ENCODE data around the gene SBNO2.

SBNO2 gene

DNA sequence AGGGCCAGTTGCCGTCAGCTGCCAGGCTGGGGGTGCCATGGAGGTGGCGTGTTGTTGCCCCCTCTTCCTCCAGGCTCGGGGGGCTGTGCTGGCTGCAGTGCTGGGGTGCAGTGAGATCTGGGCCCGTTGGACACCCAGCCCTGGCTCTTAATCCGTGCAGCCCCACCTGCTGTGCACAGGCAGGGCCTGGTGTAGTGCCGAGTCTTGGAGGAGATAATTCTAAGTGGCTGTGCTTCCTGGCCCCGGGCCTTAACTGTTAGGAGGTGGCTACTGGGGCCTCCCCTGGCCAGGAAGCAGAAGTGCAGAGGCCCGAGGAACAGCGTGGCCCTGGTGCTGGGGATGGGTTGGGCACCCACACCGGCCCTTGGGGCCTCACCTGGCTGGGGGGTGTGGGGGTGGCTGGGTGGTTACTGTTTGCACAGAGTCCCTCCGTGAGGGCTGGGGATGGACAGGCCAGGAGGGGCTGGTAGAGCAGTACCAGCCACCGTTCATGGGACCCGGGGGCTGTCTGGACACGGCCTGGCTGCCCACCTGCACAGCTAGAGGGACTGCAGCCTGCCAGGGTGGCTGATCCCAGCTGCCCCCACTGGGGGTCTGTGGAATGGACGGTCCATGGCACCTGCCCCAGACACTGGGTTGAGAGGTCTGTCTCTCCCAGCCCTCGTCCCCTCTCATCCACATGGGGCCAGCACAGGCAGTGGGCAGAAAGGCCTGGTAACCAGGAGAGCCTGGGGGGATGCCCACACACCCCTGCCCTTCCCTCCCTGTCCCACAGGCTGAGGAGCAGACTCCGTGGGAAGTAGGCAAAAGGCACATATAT is 67.0 kb downstream of the SBNO2 start:
- TF ChIP-seq, protein P1, sequence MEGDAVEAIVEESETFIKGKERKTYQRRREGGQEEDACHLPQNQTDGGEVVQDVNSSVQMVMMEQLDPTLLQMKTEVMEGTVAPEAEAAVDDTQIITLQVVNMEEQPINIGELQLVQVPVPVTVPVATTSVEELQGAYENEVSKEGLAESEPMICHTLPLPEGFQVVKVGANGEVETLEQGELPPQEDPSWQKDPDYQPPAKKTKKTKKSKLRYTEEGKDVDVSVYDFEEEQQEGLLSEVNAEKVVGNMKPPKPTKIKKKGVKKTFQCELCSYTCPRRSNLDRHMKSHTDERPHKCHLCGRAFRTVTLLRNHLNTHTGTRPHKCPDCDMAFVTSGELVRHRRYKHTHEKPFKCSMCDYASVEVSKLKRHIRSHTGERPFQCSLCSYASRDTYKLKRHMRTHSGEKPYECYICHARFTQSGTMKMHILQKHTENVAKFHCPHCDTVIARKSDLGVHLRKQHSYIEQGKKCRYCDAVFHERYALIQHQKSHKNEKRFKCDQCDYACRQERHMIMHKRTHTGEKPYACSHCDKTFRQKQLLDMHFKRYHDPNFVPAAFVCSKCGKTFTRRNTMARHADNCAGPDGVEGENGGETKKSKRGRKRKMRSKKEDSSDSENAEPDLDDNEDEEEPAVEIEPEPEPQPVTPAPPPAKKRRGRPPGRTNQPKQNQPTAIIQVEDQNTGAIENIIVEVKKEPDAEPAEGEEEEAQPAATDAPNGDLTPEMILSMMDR (IDR thresholded peaks at IDR 0.05; ENCODE audit: borderline replicate concordance, control extremely low read depth, extremely low read depth, insufficient read depth, missing control alignments): peak; percentile 16
- in situ Hi-C loops (cut with MboI; ENCODE audit: low sequenced_read_pairs, unreplicated experiment): no loop called here
- no peak for DNase-seq (ENCODE audit: low spot score)

DNA sequence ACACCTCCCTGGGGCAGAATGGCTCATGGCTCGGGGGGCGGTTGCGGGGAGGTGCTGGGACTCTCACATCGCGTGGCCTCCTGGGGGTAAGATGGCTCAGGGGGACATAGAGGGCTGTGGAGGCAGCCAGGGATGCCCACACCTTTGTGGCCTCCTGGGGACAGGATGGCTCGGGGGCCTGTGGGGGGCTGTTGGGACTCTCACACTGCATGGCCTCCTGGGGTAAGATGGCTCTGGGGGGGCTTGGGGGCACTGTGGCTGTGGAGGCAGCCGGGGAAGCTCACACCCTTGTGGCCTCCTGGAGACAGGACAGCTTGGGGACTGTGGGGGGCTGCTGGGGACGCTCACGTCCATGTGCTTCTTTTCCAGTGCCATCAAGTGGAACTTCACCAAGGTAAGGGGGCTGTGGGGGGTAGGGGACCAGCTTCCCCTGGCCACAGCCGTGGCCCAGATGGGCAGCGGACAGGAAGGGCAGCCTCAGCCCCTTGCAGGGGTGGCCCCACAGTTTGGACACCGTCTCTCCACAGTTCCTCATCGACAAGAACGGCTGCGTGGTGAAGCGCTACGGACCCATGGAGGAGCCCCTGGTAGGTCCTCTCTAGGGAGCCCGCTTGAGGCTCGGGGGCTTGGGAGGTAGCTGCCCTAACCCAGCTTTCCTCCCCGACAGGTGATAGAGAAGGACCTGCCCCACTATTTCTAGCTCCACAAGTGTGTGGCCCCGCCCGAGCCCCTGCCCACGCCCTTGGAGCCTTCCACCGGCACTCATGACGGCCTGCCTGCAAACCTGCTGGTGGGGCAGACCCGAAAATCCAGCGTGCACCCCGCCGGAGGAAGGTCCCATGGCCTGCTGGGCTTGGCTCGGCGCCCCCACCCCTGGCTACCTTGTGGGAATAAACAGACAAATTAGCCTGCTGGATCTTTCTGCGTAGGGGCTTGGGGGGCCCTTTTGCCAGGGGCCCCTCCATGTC is 67.9 kb downstream of the SBNO2 start:
- TF ChIP-seq, protein P1 (IDR thresholded peaks at IDR 0.05; ENCODE audit: borderline replicate concordance, control extremely low read depth, extremely low read depth, insufficient read depth, missing control alignments): no peak
- in situ Hi-C loops (cut with MboI; ENCODE audit: low sequenced_read_pairs, unreplicated experiment): no loop called here
- DNase-seq (ENCODE audit: low spot score): no peak

DNA sequence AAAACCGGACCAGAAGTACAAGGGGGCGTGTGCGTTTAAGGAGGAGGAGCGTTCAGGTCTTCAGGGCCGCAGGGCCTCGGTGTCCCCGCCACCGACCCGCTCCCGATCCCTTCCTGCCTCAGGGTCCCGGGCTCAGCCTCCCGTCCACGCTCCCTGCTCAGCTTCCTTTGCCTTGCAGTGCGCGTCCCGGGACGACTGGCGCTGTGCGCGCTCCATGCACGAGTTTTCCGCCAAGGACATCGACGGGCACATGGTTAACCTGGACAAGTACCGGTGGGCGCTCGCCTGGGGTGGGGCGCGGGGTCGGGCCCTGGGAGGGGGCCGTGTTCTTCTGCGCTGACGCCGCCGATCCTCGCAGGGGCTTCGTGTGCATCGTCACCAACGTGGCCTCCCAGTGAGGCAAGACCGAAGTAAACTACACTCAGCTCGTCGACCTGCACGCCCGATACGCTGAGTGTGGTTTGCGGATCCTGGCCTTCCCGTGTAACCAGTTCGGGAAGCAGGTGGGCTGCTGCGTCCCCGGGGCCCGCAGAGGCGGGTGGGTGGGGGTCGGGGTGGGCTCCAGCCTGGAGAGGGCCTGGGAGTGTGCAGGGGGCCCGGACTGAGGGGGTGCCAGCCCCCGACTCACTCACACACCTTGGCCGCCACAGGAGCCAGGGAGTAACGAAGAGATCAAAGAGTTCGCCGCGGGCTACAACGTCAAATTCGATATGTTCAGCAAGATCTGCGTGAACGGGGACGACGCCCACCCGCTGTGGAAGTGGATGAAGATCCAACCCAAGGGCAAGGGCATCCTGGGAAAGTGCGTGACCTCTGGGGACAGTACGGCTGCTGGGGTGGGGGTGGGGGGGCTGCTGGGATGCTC is 68.8 kb downstream of the SBNO2 start:
- TF ChIP-seq, protein P1 (IDR thresholded peaks at IDR 0.05; ENCODE audit: borderline replicate concordance, control extremely low read depth, extremely low read depth, insufficient read depth, missing control alignments): no peak
- DNase-seq (ENCODE audit: low spot score): peak; percentile 61
- in situ Hi-C loops (cut with MboI; ENCODE audit: low sequenced_read_pairs, unreplicated experiment): no loop called here

DNA sequence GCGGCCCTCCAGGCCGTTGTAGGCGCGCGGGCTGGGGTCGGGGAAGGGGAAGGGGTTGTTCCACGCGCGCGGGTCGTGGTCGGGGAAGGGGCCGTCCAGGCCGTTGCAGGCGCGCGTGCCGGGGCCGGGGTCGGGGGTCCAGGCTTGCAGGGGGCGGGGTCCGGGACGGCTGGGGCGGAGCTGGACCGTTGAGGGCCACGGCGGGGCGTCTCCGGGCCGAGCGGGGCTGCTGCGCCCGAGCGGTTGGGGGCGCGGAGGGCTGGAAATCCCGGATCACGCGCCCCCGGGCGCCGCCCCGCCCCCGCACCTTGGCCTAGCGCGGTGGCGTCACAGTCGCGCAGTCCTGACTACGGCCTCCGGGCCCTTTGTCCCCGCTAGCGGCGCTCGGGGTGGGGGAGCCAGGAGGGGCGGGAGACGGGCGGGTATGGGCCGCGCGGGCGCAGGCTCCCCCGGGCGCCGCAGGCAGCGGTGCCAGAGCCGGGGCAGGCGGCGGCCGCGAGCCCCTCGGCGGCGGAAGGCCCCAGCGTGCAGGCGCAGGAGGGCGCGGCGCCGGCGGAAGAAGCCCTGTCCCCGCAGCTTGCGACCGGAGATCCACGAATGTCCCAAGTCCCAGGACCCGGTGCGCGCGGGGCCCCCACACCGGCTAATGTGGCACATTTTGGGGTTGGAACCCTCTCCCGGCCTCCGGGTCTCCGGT is 69.6 kb downstream of the SBNO2 start:
- in situ Hi-C loops (cut with MboI; ENCODE audit: low sequenced_read_pairs, unreplicated experiment): no loop called here
- TF ChIP-seq, protein P1 (IDR thresholded peaks at IDR 0.05; ENCODE audit: borderline replicate concordance, control extremely low read depth, extremely low read depth, insufficient read depth, missing control alignments): peak; percentile 12
- DNase-seq (ENCODE audit: low spot score): peak; percentile 89

DNA sequence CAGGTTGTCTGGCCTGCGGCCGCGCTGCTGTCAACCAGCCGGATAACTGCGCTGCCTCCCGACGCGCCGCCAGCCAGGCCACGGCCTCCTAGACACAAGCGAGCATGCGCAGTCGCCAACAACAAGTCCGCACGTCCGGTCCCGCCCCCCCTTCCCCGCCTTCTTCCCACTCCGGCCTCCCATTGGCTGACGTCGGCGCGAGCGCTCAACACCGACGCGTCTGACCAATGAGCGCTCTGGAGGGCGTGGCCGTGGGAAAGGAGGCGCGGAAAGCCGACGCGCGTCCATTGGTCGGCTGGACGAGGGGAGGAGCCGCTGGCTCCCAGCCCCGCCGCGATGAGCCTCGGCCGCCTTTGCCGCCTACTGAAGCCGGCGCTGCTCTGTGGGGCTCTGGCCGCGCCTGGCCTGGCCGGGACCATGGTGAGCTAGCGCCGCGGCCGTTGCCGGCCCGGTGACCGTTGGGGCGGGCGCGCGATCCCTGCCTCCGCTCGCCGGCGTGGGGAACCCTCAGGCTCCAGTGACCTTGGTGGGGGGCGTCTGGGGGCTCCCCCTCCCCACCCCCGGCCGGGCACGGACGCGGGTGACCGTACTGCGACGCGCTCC is 70.3 kb downstream of the SBNO2 start, which contains the start of gene GPX4:
TSS of gene GPX4 (plus strand) at position 287 of the 603 bp plus-strand sequence. CDS start at position 337, 50 bp downstream.
- in situ Hi-C loops (cut with MboI; ENCODE audit: low sequenced_read_pairs, unreplicated experiment): no loop called here
- TF ChIP-seq, protein P1 (IDR thresholded peaks at IDR 0.05; ENCODE audit: borderline replicate concordance, control extremely low read depth, extremely low read depth, insufficient read depth, missing control alignments): no peak
- DNase-seq (ENCODE audit: low spot score): peak; percentile 99
